GM18907 (cell line): Measurements from ENCODE around the gene CRTAC1.

Source experiments
- ATAC-seq: cut with Tn5 transposase; IDR thresholded peaks from one replicate; pipeline ENCODE4 v1.9.1; 2021; ENCODE audit warnings: mild to moderate bottlenecking, moderate library complexity; ENCODE audit not compliant: unreplicated experiment

CRTAC1 gene

GRCh38 chr10:97875391-97875790, 155.0 kb downstream of the CRTAC1 start:
- ATAC-seq: no peak

- no peak for ATAC-seq
Measured at GRCh38 chr10:97874332-97874731, 156.1 kb downstream of the CRTAC1 start.

- ATAC-seq: no peak
Measured at GRCh38 chr10:97873569-97873968, 156.9 kb downstream of the CRTAC1 start.

- no peak for ATAC-seq
Measured at GRCh38 chr10:97870990-97871389, 159.4 kb downstream of the CRTAC1 start.

- ATAC-seq: peak; percentile 98
Measured at GRCh38 chr10:97869091-97870042, 161.1 kb downstream of the CRTAC1 start.

GRCh38 chr10:97868134-97868685, 162.2 kb downstream of the CRTAC1 start:
- no peak for ATAC-seq

GRCh38 chr10:97867220-97867800, 163.1 kb downstream of the CRTAC1 start:
- no peak for ATAC-seq

- ATAC-seq: no peak
Measured at GRCh38 chr10:97866524-97867219, 163.7 kb downstream of the CRTAC1 start.

GRCh38 chr10:97865488-97865887, 164.9 kb downstream of the CRTAC1 start:
- ATAC-seq: no peak

GRCh38 chr10:97863808-97864207, 166.6 kb downstream of the CRTAC1 start:
- no peak for ATAC-seq

GRCh38 chr10:97861924-97862323, 168.5 kb downstream of the CRTAC1 start:
- ATAC-seq: no peak

GRCh38 chr10:97861097-97861750, 169.2 kb downstream of the CRTAC1 start:
- ATAC-seq: no peak

- ATAC-seq: peak; percentile 87
Measured at GRCh38 chr10:97858001-97858439, 172.4 kb downstream of the CRTAC1 start.

- no peak for ATAC-seq
Measured at GRCh38 chr10:97854743-97855142, 175.7 kb downstream of the CRTAC1 start.

GRCh38 chr10:97852840-97853405, 177.5 kb downstream of the CRTAC1 start:
- ATAC-seq: no peak

- no peak for ATAC-seq
Measured at GRCh38 chr10:97852277-97852676, 178.1 kb downstream of the CRTAC1 start.

- ATAC-seq: no peak
Measured at GRCh38 chr10:97851341-97852001, 178.9 kb downstream of the CRTAC1 start.

GRCh38 chr10:97850446-97850845, 180.0 kb downstream of the CRTAC1 start:
- ATAC-seq: no peak

GRCh38 chr10:97849687-97850402, 180.6 kb downstream of the CRTAC1 start, which contains the start of gene GOLGA7B:
TSS of gene GOLGA7B (plus strand) at chr10:97849843. CDS start at chr10:97850304, 461 bp downstream.
- peak; percentile 62 for ATAC-seq
